GM12878 (cell line): ENCODE results near the gene PDSS1. TPM values are rescaled to one million over a fixed set of nuclear protein-coding genes. Genes with fewer than 3 reads are reported as not detected.
"Not testable (repeated sequence)": the region's sequence is repeated elsewhere in the genome, so short reads cannot be mapped to it uniquely, and the experiment has no call there.

Experiments used
- ATAC-seq: fragments of 200-7000 bp; cut with Tn5 transposase; 3 replicates; pipeline ENCODE4 v1.9.1; 2020; ENCODE audit warnings: mild to moderate bottlenecking, moderate library complexity
- BruUV-seq: library from RNA; stranded (reverse); fragments of 400-500 nt; replicated peaks from 2 replicates; lab custom pipeline; 2021; lab: Mats Ljungman, UMichigan
- CTCF ChIA-PET: fragments of 300-600 bp; sonication (Branson Sonifier 250); formaldehyde crosslinking; extraction: SDS; loops from one replicate; lab custom pipeline; 2021; ENCODE audit warnings: inconsistent platforms; lab: Yijun Ruan, JAX
- POLR2A ChIA-PET: fragments of 350-600 bp; formaldehyde crosslinking; extraction: SDS; loops from one replicate; lab custom pipeline; 2021; ENCODE audit warnings: inconsistent platforms; lab: Charles Lee
- RAD21 ChIA-PET: fragments of 300-600 bp; sonication (Branson Sonifier 250); formaldehyde crosslinking; loops from one replicate; lab custom pipeline; 2023; ENCODE audit warnings: antibody characterized with exemption; ENCODE audit not compliant: unreplicated experiment; lab: Charles Lee
- SMC1A ChIA-PET: fragments of 300-600 bp; sonication (Branson Sonifier 250); formaldehyde crosslinking; loops from one replicate; lab custom pipeline; 2023; ENCODE audit not compliant: unreplicated experiment, uncharacterized antibody; lab: Charles Lee
- DNase-seq: peaks from one replicate; pipeline ENCODE4 v3.0.0-alpha.2; 2011; ENCODE audit warnings: low read depth, low spot score
- FAIRE-seq: peaks from 3 replicates; lab custom pipeline; 2011; peaks lifted over from hg19 to GRCh38; lab: Jason Lieb, UNC
- H2AFZ ChIP-seq: 2 replicates; pipeline ENCODE4 v1.6.0; 2011; ENCODE audit warnings: low read depth, low read length, control low read depth; ENCODE audit not compliant: control insufficient read depth
- H3K27ac ChIP-seq: 2 replicates; pipeline ENCODE4 v1.5.1; 2011; ENCODE audit warnings: control low read depth; ENCODE audit not compliant: control insufficient read depth, insufficient read depth
- H3K27me3 ChIP-seq, 2 experiments: replicated peaks in 1 of 2; 2 replicates each; pipeline versions ENCODE4 v1.6.0 to v1.6.1; 2011; ENCODE audit warnings: low read length in 1 of 2; ENCODE audit not compliant: control insufficient read depth in 2 of 2, insufficient read depth in 2 of 2
- H3K36me3 ChIP-seq, 2 experiments: 2 replicates each; pipeline ENCODE4 v1.5.1; 2011; ENCODE audit warnings: low read length in 1 of 2; ENCODE audit not compliant: control insufficient read depth in 2 of 2, insufficient read depth in 2 of 2
- H3K4me1 ChIP-seq: 2 replicates; pipeline ENCODE4 v1.6.1; 2011; ENCODE audit warnings: mild to moderate bottlenecking, low read length, moderate library complexity, mixed read lengths; ENCODE audit not compliant: control insufficient read depth, insufficient read depth
- H3K4me2 ChIP-seq: 2 replicates; pipeline ENCODE4 v1.6.0; 2011; ENCODE audit warnings: control low read depth; ENCODE audit not compliant: control insufficient read depth, insufficient read depth
- H3K4me3 ChIP-seq: fragments of 200-600 bp; sonication (generic); 2 replicates; pipeline ENCODE4 v1.5.1; 2016
- H3K79me2 ChIP-seq: 2 replicates; pipeline ENCODE4 v1.6.0; 2011; ENCODE audit warnings: low read length; ENCODE audit not compliant: control insufficient read depth, insufficient read depth
- H3K9ac ChIP-seq: 2 replicates; pipeline ENCODE4 v1.8.0; 2011; ENCODE audit warnings: low read length, control low read depth, mixed read lengths; ENCODE audit not compliant: control insufficient read depth, insufficient read depth
- H3K9me3 ChIP-seq: replicated peaks from 3 replicates; pipeline ENCODE4 v1.5.1; 2011; ENCODE audit warnings: mild to moderate bottlenecking, low read length; ENCODE audit not compliant: control insufficient read depth, insufficient read depth
- H4K20me1 ChIP-seq: 2 replicates; pipeline ENCODE4 v1.6.0; 2011; ENCODE audit not compliant: control insufficient read depth, insufficient read depth
- MEF2B ChIP-seq: fragments of 450-650 bp; IDR thresholded peaks from 2 replicates; pipeline ENCODE4 v1.6.1; 2018; ENCODE audit warnings: mild to moderate bottlenecking, moderate library complexity; ENCODE audit not compliant: partially characterized antibody, poor library complexity, severe bottlenecking
- SPI1 ChIP-seq: IDR thresholded peaks from 2 replicates; pipeline ENCODE4 v1.6.1; 2011; ENCODE audit warnings: low read depth, mild to moderate bottlenecking, low read length, moderate library complexity, borderline replicate concordance; ENCODE audit not compliant: insufficient read depth
- whole genome bisulfite sequencing: methylation state at CpG from one replicate; pipeline ENCODE4 v1.1.6; 2016; ENCODE audit warnings: low lambda C conversion rate; ENCODE audit not compliant: insufficient replicate concordance, insufficient coverage; ENCODE audit errors: missing lambda C conversion rate; 5-methylcytosine and 5-hydroxymethylcytosine counted together
- in situ Hi-C: fragments of 300-500 bp; cut with MboI; formaldehyde crosslinking; loops from 9 replicates; pipeline ENCODE4 v1.14.3; 2018; ENCODE audit warnings: mixed read lengths
- intact Hi-C: fragments of 100-400 bp; cut with micrococcal nuclease; formaldehyde crosslinking; loops from one replicate; pipeline ENCODE4 v1.14.2; 2022; ENCODE audit not compliant: unreplicated experiment
- polyA plus RNA-seq, 11 experiments: library from polyadenylated mRNA; depleted of rRNA in 4 of 11; unstranded in 6 of 11; stranded (reverse) in 5 of 11; fragments of >200 nt; fragmentation: Nextera tagmentation in 4 of 11; fragmentation: Illumina TruSeq in 1 of 11; extraction: Ambion mirVana in 4 of 11; extraction: Trizol in 1 of 11; gene quantifications; 1 replicate in 1 of 11; 2 replicates in 10 of 11; pipeline versions ENCODE4 v1.2.1 to v1.2.3, GENCODE V29; 2011 to 2016; ENCODE audit warnings: inconsistent platforms in 2 of 11, missing spikeins in 2 of 11, low read depth in 1 of 11
- total RNA-seq, 4 experiments: library from RNA; depleted of rRNA in 3 of 4; stranded (reverse); fragments of >200 nt in 3 of 4; fragmentation: Illumina TruSeq in 1 of 4; extraction: Trizol in 1 of 4; gene quantifications; 2 replicates each; pipeline versions ENCODE4 v1.2.1 to v1.2.3, GENCODE V29; 2013 to 2021

PDSS1 gene
- total and polyA plus RNA-seq, 10 of the 15 experiments (the other 5 are each of a cell fraction or from before 2014, with no cell fraction given): 12.2 to 48.2 (median 35.9) TPM

- CTCF ChIA-PET: interaction anchor here (0.6 to 1.1 kb wide), 2 partner anchors 17 to 1101 kb away, joined by 3 to 4 read pairs; no protein-coding TSS in a partner anchor
Observed at GRCh38 chr10:26650406-26650805, 47.1 kb upstream of the PDSS1 start.

GRCh38 chr10:26651476-26651875 lies 46.0 kb upstream of the PDSS1 start:
- BruUV-seq, H3K27ac ChIP-seq, H4K20me1 ChIP-seq, H3K4me3 ChIP-seq, H3K4me1 ChIP-seq, FAIRE-seq, H3K27me3 ChIP-seq, SMC1A ChIA-PET, H2AFZ ChIP-seq, CTCF ChIA-PET, in situ Hi-C loops, POLR2A ChIA-PET, H3K9me3 ChIP-seq, H3K79me2 ChIP-seq, H3K9ac ChIP-seq, H3K4me2 ChIP-seq, DNase-seq, ATAC-seq, H3K36me3 ChIP-seq, intact Hi-C loops: not testable (repeated sequence)
- RAD21 ChIA-PET: interaction anchor here (0.6 to 1.4 kb wide), 2 partner anchors 20 to 231 kb away, joined by 4 read pairs; no protein-coding TSS in a partner anchor
- WGBS: 3% methylated on average over 2 of the region's 2 CpGs

More at GRCh38 chr10:26650406-26650805, 47.1 kb upstream of the PDSS1 start:
- no peak for DNase-seq
- 0 out of 2 replicates have a peak, but pooled peaks have one; percentile 42 for TF ChIP-seq SPI1
- no peak for TF ChIP-seq MEF2B
- TF ChIP-seq, all 136 proteins: peak for 1
- in situ Hi-C loops: no loop called here
- H3K4me3 ChIP-seq: no peak overlapping the region
- ATAC-seq (no peak), FAIRE-seq (no peak)
- H3K4me1 ChIP-seq: no peaks in the 10 kb centered on the region
- ChIA-PET SMC1A (no interaction called here), RAD21 (interaction anchor here (1.4 kb wide), 1 partner anchor 21 kb away, joined by 4 read pairs; no protein-coding TSS in a partner anchor), POLR2A (interaction anchor here (0.7 kb wide), 1 partner anchor 26 kb away, joined by 3 read pairs; no protein-coding TSS in a partner anchor)
- WGBS: 7% methylated on average over 4 of the region's 4 CpGs
- intact Hi-C loops: no loop called here
- H3K9me3 ChIP-seq: no peaks in the 10 kb centered on the region
- no peak overlapping the region for H2AFZ ChIP-seq
- H3K79me2 ChIP-seq: no peaks in the 10 kb centered on the region
- no peaks in the 10 kb centered on the region for H3K36me3 ChIP-seq
- no peaks in the 10 kb centered on the region for H3K27me3 ChIP-seq
- no peaks in the 10 kb centered on the region for H4K20me1 ChIP-seq
- H3K4me2 ChIP-seq: no peak overlapping the region
- H3K27ac ChIP-seq: no peak overlapping the region
- H3K9ac ChIP-seq: no peak overlapping the region
- BruUV-seq: no TSS peak
